Spleen (tissue), 11 donors: ENCODE measurements around the gene HEXD. TPM values are rescaled to one million over a fixed set of nuclear protein-coding genes. Genes with fewer than 3 reads are reported as not detected.

ENCODE experiments used
- DNase-seq: peaks from one replicate; pipeline ENCODE4 v3.0.0-alpha.2; 2020
- H3K27ac ChIP-seq, 8 donors: fragments of 200-600 bp; sonication (generic) in 7 of 8; 1 replicate in 4 of 8; 2 replicates in 4 of 8; pipeline versions ENCODE4 v1.5.0 to v1.8.0; 2016 to 2021; ENCODE audit warnings: inconsistent platforms in 4 of 8, mild to moderate bottlenecking in 4 of 8, moderate library complexity in 1 of 8
- H3K27me3 ChIP-seq, 7 donors: fragments of 200-600 bp; sonication (generic) in 6 of 7; replicated peaks in 1 of 7; 1 replicate in 4 of 7; 2 replicates in 3 of 7; pipeline versions ENCODE4 v1.5.0 to v1.8.0; 2016 to 2021; ENCODE audit warnings: inconsistent platforms in 3 of 7, mild to moderate bottlenecking in 1 of 7
- H3K36me3 ChIP-seq, 6 donors: fragments of 200-600 bp; sonication (generic) in 5 of 6; 1 replicate in 4 of 6; 2 replicates in 2 of 6; pipeline versions ENCODE4 v1.5.0 to v1.8.0; 2016 to 2021; ENCODE audit warnings: inconsistent platforms in 2 of 6
- H3K4me1 ChIP-seq, 6 donors: fragments of 200-600 bp; sonication (generic) in 5 of 6; 1 replicate in 3 of 6; 2 replicates in 3 of 6; pipeline versions ENCODE4 v1.5.0 to v1.8.0; 2016 to 2021; ENCODE audit warnings: inconsistent platforms in 3 of 6
- H3K4me3 ChIP-seq, 8 donors: fragments of 200-600 bp; sonication (generic) in 7 of 8; 1 replicate in 4 of 8; 2 replicates in 4 of 8; pipeline versions ENCODE4 v1.5.0 to v1.8.0; 2016 to 2021; ENCODE audit warnings: inconsistent platforms in 4 of 8, mild to moderate bottlenecking in 4 of 8, moderate library complexity in 2 of 8
- H3K9me3 ChIP-seq, 8 donors: fragments of 200-600 bp; sonication (generic) in 7 of 8; 1 replicate in 4 of 8; 2 replicates in 4 of 8; pipeline versions ENCODE4 v1.5.0 to v1.8.0; 2016 to 2021; ENCODE audit warnings: inconsistent platforms in 4 of 8
- POLR2A ChIP-seq, 3 donors: fragments of 450-650 bp; IDR thresholded peaks; one replicate each; pipeline ENCODE4 v1.5.1; 2017; ENCODE audit warnings: antibody characterized with exemption in 3 of 3, mild to moderate bottlenecking in 1 of 3
- POLR2AphosphoS5 ChIP-seq, 3 donors: sonication (generic); formaldehyde crosslinking; IDR thresholded peaks; one replicate each; pipeline ENCODE4 v1.5.1; 2017; ENCODE audit warnings: antibody characterized with exemption in 3 of 3
- WGBS, 5 donors: extraction: QIAGEN DNeasy Blood & Tissue Kit in 3 of 5; methylation state at CpG; one replicate each; pipeline versions ENCODE4 v1.1.5 to v1.1.7; 2013 to 2018; 5-methylcytosine and 5-hydroxymethylcytosine counted together
- intact Hi-C: fragments of 100-400 bp; cut with DNase I; formaldehyde crosslinking; loops from one replicate; pipeline ENCODE4 v1.15.0; 2023; ENCODE audit warnings: low total_unique reads
- polyA plus RNA-seq, 3 donors: library from polyadenylated mRNA; stranded (reverse); fragments of 200-250 nt; gene quantifications; one replicate each; pipeline ENCODE4 v1.2.1, GENCODE V29; 2013
- total RNA-seq, 7 donors: library from RNA; depleted of rRNA in 3 of 7; stranded (reverse); fragments of >200 nt in 3 of 7; fragmentation: NEBNext Ultra II Directional in 4 of 7; extraction: Animal tissue kit (Norgen Biotek cat#: 25700) in 4 of 7; gene quantifications; one replicate each; pipeline versions ENCODE4 v1.1.0 to v1.2.1, GENCODE V29; 2016 to 2021
- TF ChIP-seq, protein P1 (sequence below), 11 experiments: fragments of 200-600 bp in 7 of 11; fragments of 450-650 bp in 4 of 11; sonication (generic) in 4 of 11; IDR thresholded peaks in 8 of 11; conservative IDR thresholded peaks in 3 of 11; 1 replicate in 7 of 11; 2 replicates in 4 of 11; pipeline versions ENCODE4 v1.4.0 to v1.8.0; 2016 to 2021; ENCODE audit warnings: antibody characterized with exemption in 11 of 11, inconsistent platforms in 4 of 11, mild to moderate bottlenecking in 1 of 11
- donor health status: healthy with polysubstance abuse.
- donor health status: DM: no; HTN: no; CAD: no; lungs with moderate emphysema.
- donor health status: DM: no; HTN: no; CAD: no.
- donor health status: Bipolar disorder and iron deficiency.
- donor health status: healthy.
- donor health status: DM: no; HTN: no; CAD: no.
- donor health status: DM: yes; HTN: yes; CAD: no.

HEXD gene
- total and polyA plus RNA-seq, 10 donors: 62.3 to 272 (median 74.7) TPM

- Histone ChIP-seq H3K36me3 (peaks cover 0 to 88% (median 18%) of the 10 kb centered on the region in 6 donors), H3K27me3 (no peaks in the 10 kb centered on the region), H3K27ac (peak overlapping the region in 4 of 8 donors; percentile 60 to 75 (median 62)), H3K9me3 (no peaks in the 10 kb centered on the region), H3K4me3 (no peak overlapping the region), H3K4me1 (peaks cover 0 to 55% (median 25%) of the 10 kb centered on the region in 6 donors)
- intact Hi-C loops: no loop called here
- peak; percentile 64 for DNase-seq
- 81 to 93% (median 87%) methylated on average over 10 to 12 of the region's 12 CpGs for WGBS, 5 donors
- TF ChIP-seq, protein P1, sequence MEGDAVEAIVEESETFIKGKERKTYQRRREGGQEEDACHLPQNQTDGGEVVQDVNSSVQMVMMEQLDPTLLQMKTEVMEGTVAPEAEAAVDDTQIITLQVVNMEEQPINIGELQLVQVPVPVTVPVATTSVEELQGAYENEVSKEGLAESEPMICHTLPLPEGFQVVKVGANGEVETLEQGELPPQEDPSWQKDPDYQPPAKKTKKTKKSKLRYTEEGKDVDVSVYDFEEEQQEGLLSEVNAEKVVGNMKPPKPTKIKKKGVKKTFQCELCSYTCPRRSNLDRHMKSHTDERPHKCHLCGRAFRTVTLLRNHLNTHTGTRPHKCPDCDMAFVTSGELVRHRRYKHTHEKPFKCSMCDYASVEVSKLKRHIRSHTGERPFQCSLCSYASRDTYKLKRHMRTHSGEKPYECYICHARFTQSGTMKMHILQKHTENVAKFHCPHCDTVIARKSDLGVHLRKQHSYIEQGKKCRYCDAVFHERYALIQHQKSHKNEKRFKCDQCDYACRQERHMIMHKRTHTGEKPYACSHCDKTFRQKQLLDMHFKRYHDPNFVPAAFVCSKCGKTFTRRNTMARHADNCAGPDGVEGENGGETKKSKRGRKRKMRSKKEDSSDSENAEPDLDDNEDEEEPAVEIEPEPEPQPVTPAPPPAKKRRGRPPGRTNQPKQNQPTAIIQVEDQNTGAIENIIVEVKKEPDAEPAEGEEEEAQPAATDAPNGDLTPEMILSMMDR (IDR thresholded peaks at IDR 0.05 in 8 of 11, conservative IDR thresholded peaks at IDR 0.05 in 3 of 11): no peak
- no peak for TF ChIP-seq POLR2AphosphoS5 (IDR thresholded peaks at IDR 0.05)
These were observed 17.0 kb downstream of the HEXD start for GRCh38 chr17:82435103-82435502.

GRCh38 chr17:82435601-82436583, 17.7 kb downstream of the HEXD start:
- 84 to 94% (median 90%) methylated on average over 32 to 43 of the region's 43 CpGs for WGBS, 5 donors
- peak overlapping the region in 2 of 8 donors; percentile 60 to 75 for H3K27ac ChIP-seq
- H3K27me3 ChIP-seq: no peaks in the 10 kb centered on the region
- H3K36me3 ChIP-seq: peaks cover 0 to 85% (median 18%) of the 10 kb centered on the region in 6 donors
- no peaks in the 10 kb centered on the region for H3K9me3 ChIP-seq
- H3K4me1 ChIP-seq: peaks cover 3 to 63% (median 33%) of the 10 kb centered on the region in 6 donors
- H3K4me3 ChIP-seq: no peak overlapping the region
- no peak for DNase-seq
- intact Hi-C loops: no loop called here
- TF ChIP-seq POLR2AphosphoS5 (IDR thresholded peaks at IDR 0.05): peak; percentile 3 to 61 (median 33)
- TF ChIP-seq, protein P1 (IDR thresholded peaks at IDR 0.05 in 8 of 11, conservative IDR thresholded peaks at IDR 0.05 in 3 of 11): no peak

GRCh38 chr17:82436601-82437324, 18.6 kb downstream of the HEXD start:
- H3K36me3 ChIP-seq: peaks cover 0 to 81% (median 21%) of the 10 kb centered on the region in 6 donors
- DNase-seq: peak; percentile 74
- TF ChIP-seq POLR2A (IDR thresholded peaks at IDR 0.05): no peak
- TF ChIP-seq POLR2AphosphoS5 (IDR thresholded peaks at IDR 0.05): peak in 2 of 3 donors; percentile 22 to 76
- TF ChIP-seq, protein P1 (IDR thresholded peaks at IDR 0.05 in 8 of 11, conservative IDR thresholded peaks at IDR 0.05 in 3 of 11): no peak
- no peaks in the 10 kb centered on the region for H3K27me3 ChIP-seq
- H3K4me1 ChIP-seq: peaks cover 5 to 71% (median 40%) of the 10 kb centered on the region in 6 donors
- H3K27ac ChIP-seq: no peak overlapping the region
- 88 to 91% (median 90%) methylated on average over 14 to 36 of the region's 36 CpGs for WGBS, 5 donors
- H3K4me3 ChIP-seq: no peak overlapping the region
- intact Hi-C loops: no loop called here
- no peaks in the 10 kb centered on the region for H3K9me3 ChIP-seq
